Thyroid gland (tissue), 4 donors: ENCODE results near the gene PCDHGA5. TPM values are rescaled to one million over a fixed set of nuclear protein-coding genes. Genes with fewer than 3 reads are reported as not detected.
"Not testable (repeated sequence)": the region's sequence is repeated elsewhere in the genome, so short reads cannot be mapped to it uniquely, and the experiment has no call there.

Source experiments
- DNase-seq, 2 donors: peaks; one replicate each; pipeline ENCODE4 v3.0.0-alpha.2; 2019
- H3K27ac ChIP-seq, 3 donors: fragments of 200-600 bp; sonication (generic); 1 replicate in 2 of 3; 2 replicates in 1 of 3; pipeline ENCODE4 v1.5.1; 2016 to 2019; ENCODE audit warnings: mild to moderate bottlenecking in 1 of 3, moderate library complexity in 1 of 3
- H3K27me3 ChIP-seq: fragments of 200-600 bp; sonication (generic); one replicate; pipeline ENCODE4 v1.5.1; 2019
- H3K36me3 ChIP-seq, 2 donors: fragments of 200-600 bp; sonication (generic); one replicate each; pipeline ENCODE4 v1.5.1; 2016 to 2019
- H3K4me1 ChIP-seq, 2 donors: fragments of 200-600 bp; sonication (generic); one replicate each; pipeline ENCODE4 v1.5.1; 2017 to 2019
- H3K4me3 ChIP-seq, 3 donors: fragments of 200-600 bp; sonication (generic); replicated peaks in 1 of 3; 1 replicate in 2 of 3; 2 replicates in 1 of 3; pipeline ENCODE4 v1.5.1; 2016; ENCODE audit warnings: mild to moderate bottlenecking in 1 of 3
- H3K9me3 ChIP-seq: fragments of 200-600 bp; sonication (generic); one replicate; pipeline ENCODE4 v1.5.1; 2017
- POLR2A ChIP-seq, 2 donors: fragments of 450-650 bp; IDR thresholded peaks; one replicate each; pipeline ENCODE4 v1.6.1; 2017; ENCODE audit warnings: antibody characterized with exemption in 2 of 2, mild to moderate bottlenecking in 2 of 2, moderate library complexity in 1 of 2
- WGBS, 2 donors: methylation state at CpG; one replicate each; pipeline ENCODE4 v1.1.5; 2017; 5-methylcytosine and 5-hydroxymethylcytosine counted together
- intact Hi-C: fragments of 100-400 bp; cut with DNase I; formaldehyde crosslinking; loops from one replicate; pipeline ENCODE4 v1.15.1; 2023
- total RNA-seq, 4 donors: library from RNA; depleted of rRNA; stranded (reverse); fragments of >200 nt; gene quantifications; one replicate each; pipeline ENCODE4 v1.2.3, GENCODE V29; 2016
- TF ChIP-seq, protein P1 (sequence below), 6 experiments: fragments of 200-600 bp in 3 of 6; fragments of 450-650 bp in 3 of 6; sonication (generic) in 3 of 6; IDR thresholded peaks; one replicate each; pipeline ENCODE4 v1.5.1; 2016 to 2019; ENCODE audit warnings: antibody characterized with exemption in 6 of 6, mild to moderate bottlenecking in 2 of 6, inconsistent platforms in 1 of 6, moderate library complexity in 1 of 6

The PCDHGA5 gene
- total RNA-seq, 4 donors from 2014 or later, result 3.5 to 5.3 (median 4.2) TPM

- Histone ChIP-seq H3K36me3 (peaks cover 13 to 14% of the 10 kb centered on the region in 2 donors), H3K9me3 (peaks cover 12% of the 10 kb centered on the region), H3K27ac (no peak overlapping the region), H3K4me1 (peaks cover 0 to 4% of the 10 kb centered on the region in 2 donors), H3K27me3 (no peaks in the 10 kb centered on the region), H3K4me3 (no peak overlapping the region)
- intact Hi-C loops, result no loop called here
- DNase-seq, result no peak
- WGBS, 2 donors, result 89 to 95% methylated on average over 3 of the region's 3 CpGs
- TF ChIP-seq POLR2A (IDR thresholded peaks at IDR 0.05), result no peak
- TF ChIP-seq, protein P1, sequence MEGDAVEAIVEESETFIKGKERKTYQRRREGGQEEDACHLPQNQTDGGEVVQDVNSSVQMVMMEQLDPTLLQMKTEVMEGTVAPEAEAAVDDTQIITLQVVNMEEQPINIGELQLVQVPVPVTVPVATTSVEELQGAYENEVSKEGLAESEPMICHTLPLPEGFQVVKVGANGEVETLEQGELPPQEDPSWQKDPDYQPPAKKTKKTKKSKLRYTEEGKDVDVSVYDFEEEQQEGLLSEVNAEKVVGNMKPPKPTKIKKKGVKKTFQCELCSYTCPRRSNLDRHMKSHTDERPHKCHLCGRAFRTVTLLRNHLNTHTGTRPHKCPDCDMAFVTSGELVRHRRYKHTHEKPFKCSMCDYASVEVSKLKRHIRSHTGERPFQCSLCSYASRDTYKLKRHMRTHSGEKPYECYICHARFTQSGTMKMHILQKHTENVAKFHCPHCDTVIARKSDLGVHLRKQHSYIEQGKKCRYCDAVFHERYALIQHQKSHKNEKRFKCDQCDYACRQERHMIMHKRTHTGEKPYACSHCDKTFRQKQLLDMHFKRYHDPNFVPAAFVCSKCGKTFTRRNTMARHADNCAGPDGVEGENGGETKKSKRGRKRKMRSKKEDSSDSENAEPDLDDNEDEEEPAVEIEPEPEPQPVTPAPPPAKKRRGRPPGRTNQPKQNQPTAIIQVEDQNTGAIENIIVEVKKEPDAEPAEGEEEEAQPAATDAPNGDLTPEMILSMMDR (IDR thresholded peaks at IDR 0.05), result no peak
These were observed 41.7 kb upstream of the PCDHGA5 start for GRCh38 chr5:141322261-141322660.

DNA sequence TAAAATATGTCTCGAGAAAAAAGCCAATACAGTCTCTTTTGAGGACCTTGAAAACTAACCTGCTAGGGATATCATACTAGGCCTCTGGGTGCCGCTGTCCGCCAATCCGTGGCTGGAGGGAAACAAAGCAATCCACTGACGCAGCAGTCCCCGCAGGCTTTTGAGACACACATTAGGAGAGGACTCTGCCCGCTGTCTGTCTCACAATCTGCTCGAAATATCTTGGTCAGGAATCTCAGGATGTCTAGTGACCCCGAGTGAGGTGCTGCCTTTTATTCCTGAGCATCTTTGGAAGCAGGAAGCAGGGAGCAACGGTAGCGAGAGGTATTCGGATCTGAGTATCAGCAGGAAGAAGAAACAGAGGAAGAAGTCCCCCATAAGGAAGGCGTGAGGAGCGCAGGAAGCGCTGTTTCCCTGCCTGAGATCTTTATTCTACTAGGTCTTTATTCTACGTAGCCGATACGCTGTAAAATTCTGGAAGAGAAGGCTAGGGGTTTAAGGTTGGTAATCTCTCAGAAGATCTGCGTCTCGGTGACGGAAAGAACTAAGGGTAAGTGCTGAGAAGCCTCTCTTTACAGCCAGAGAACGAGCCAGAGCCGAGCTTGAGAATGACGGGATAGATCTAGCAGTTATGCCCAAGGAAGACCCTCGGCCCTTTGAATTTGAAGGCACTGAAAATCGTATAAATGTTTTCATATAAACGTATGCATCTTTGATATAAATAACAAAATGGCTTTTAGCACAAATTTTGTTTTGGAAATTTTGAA, 37.7 kb upstream of the PCDHGA5 start:
- peak overlapping the region in 2 of 3 donors; percentile 6 to 27 for H3K4me3 ChIP-seq
- intact Hi-C loops, result no loop called here
- H3K27ac ChIP-seq, result no peak overlapping the region
- peaks cover 0 to 2% of the 10 kb centered on the region in 2 donors for H3K4me1 ChIP-seq
- no peaks in the 10 kb centered on the region for H3K27me3 ChIP-seq
- DNase-seq, result peak; percentile 57 to 66
- WGBS, 2 donors, result 12 to 14% methylated on average over 27 of the region's 27 CpGs
- no peaks in the 10 kb centered on the region for H3K36me3 ChIP-seq
- H3K9me3 ChIP-seq, result no peaks in the 10 kb centered on the region
- TF ChIP-seq, protein P1 (IDR thresholded peaks at IDR 0.05), result peak in 5 of 6 experiments; percentile 10 to 50 (median 39)
- peak in 1 of 2 donors; percentile 22 for TF ChIP-seq POLR2A (IDR thresholded peaks at IDR 0.05)

- H3K4me1 ChIP-seq, result no peaks in the 10 kb centered on the region
- H3K9me3 ChIP-seq, result no peaks in the 10 kb centered on the region
- no peak overlapping the region for H3K27ac ChIP-seq
- DNase-seq, result no peak
- no peaks in the 10 kb centered on the region for H3K36me3 ChIP-seq
- intact Hi-C loops, result no loop called here
- 72 to 86% methylated on average over 2 to 8 of the region's 8 CpGs for WGBS, 2 donors
- H3K4me3 ChIP-seq, result no peak overlapping the region
- TF ChIP-seq, protein P1 (IDR thresholded peaks at IDR 0.05), result no peak
- TF ChIP-seq POLR2A (IDR thresholded peaks at IDR 0.05), result no peak
- H3K27me3 ChIP-seq, result no peaks in the 10 kb centered on the region
These were observed 35.7 kb upstream of the PCDHGA5 start for GRCh38 chr5:141328231-141328630.

DNA sequence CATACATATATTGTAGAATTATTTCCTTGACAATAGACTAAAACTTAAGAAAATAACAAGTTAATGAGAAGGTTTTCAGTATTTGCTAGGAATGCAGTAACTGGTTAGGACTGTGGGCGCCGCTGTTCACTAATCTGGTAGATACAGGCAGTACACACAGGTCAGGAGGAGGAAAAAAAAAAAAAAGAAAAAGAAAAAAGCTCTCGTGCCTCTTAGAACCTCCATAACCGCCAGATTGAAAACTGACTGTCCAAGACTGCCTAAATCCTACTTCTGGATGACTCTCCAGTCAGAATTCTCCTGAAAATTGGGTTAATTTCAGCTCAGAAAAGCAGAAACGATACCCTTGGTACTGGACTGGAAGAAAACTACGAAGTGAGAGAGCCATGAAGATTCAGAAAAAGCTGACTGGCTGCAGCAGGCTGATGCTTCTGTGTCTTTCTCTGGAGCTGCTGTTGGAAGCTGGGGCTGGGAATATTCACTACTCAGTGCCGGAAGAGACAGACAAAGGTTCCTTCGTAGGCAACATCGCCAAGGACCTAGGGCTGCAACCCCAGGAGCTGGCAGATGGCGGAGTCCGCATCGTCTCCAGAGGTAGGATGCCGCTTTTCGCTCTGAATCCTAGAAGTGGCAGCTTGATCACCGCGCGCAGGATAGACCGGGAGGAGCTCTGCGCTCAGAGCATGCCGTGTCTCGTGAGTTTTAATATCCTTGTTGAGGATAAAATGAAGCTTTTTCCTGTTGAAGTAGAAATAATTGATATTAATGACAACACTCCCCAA, 33.5 kb upstream of the PCDHGA5 start, which contains the start of gene PCDHGA1:
PCDHGA1 (plus strand) TSS at position 216 of the 782 bp plus-strand sequence.
- Histone ChIP-seq H3K4me3 (no peak within 1 kb of the TSS), H3K36me3 (no peaks in the 10 kb centered on the region), H3K9me3 (no peaks in the 10 kb centered on the region), H3K4me1 (no peaks in the 10 kb centered on the region), H3K27me3 (no peaks in the 10 kb centered on the region), H3K27ac (no peak within 1 kb of the TSS)
- WGBS, 2 donors, result 19 to 28% methylated on average over 21 of the region's 21 CpGs
- intact Hi-C loops, result no loop called here
- TF ChIP-seq, protein P1 (IDR thresholded peaks at IDR 0.05), result peak in 2 of 6 experiments; percentile 16 to 17
- TF ChIP-seq POLR2A (IDR thresholded peaks at IDR 0.05), result no peak
- DNase-seq, result no peak

GRCh38 chr5:141332571-141332970, 31.4 kb upstream of the PCDHGA5 start:
- 29 to 45% methylated on average over 13 to 28 of the region's 39 CpGs for WGBS, 2 donors
- H3K27ac ChIP-seq, H3K4me1 ChIP-seq, H3K27me3 ChIP-seq, DNase-seq, intact Hi-C loops, H3K9me3 ChIP-seq, H3K4me3 ChIP-seq, H3K36me3 ChIP-seq: not testable (repeated sequence)
